Measurements from ENCODE around the gene PITHD1.
A peak's percentile ranks its signal among the peaks of the same experiment; 100 is the strongest.

Gene PITHD1

DNA sequence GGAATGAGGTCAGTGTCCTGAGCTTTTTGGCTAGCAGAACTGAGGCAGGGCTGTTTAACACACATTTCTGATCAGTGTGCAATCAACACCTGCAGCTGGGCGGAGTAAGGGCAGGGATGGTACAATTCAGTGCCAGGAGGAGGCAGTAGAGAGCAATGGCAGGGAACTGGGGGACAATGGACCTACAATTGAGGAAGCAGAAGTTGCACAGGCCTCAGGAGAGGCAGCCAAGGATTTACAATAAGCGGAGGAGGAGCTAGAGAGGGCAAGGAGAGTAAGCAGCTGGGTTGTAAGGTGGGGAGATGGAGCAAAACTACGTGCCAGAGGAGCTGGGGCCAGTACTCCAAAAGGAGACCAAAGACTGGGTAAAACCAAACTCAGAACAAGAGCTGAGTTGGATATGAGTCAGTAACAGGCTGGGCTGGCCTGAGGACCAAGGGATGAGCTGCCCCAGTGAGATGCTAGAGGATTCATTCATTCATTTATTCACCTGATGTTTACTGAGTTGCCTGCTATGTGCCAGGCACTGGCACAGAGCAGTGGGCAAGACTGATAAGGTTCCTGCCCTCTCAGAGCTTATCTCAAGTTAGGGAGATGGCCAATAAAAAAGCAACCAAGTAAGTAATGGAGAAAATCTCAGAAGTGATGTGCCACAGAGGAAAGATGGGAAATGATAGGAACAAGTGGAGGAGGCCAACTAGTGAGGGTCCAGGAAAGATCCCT lies 32.8 kb downstream of the PITHD1 start:
- H3K36me3 ChIP-seq (ENCODE audit: insufficient read depth, low read length): peaks cover 12% of the 10 kb centered on the region; the same call in 1 of the 2 replicates
- peak overlapping the region; percentile 8; the same call in 1 of the 2 replicates for H3K9ac ChIP-seq (ENCODE audit: low read length)
- no peaks in the 10 kb centered on the region for H3K27me3 ChIP-seq (ENCODE audit: insufficient read depth, low read length)
- H3K9me2 ChIP-seq (ENCODE audit: low read depth, low read length): no peaks in the 10 kb centered on the region
- peak overlapping the region; percentile 37 for H3K27ac ChIP-seq (ENCODE audit: low read depth, low read length, poor library complexity, severe bottlenecking)
- no peaks in the 10 kb centered on the region for H4K20me1 ChIP-seq (ENCODE audit: insufficient read depth, low read length)
- H3K9me3 ChIP-seq (ENCODE audit: low read length): no peaks in the 10 kb centered on the region
- no peaks in the 10 kb centered on the region for H3F3A ChIP-seq (ENCODE audit: insufficient read depth, low read length)
- no peak overlapping the region for H2AFZ ChIP-seq (ENCODE audit: low read length)
- no peak overlapping the region for H3K4me3 ChIP-seq (ENCODE audit: low read depth, low read length, poor library complexity, severe bottlenecking)
- TF ChIP-seq, protein P1, sequence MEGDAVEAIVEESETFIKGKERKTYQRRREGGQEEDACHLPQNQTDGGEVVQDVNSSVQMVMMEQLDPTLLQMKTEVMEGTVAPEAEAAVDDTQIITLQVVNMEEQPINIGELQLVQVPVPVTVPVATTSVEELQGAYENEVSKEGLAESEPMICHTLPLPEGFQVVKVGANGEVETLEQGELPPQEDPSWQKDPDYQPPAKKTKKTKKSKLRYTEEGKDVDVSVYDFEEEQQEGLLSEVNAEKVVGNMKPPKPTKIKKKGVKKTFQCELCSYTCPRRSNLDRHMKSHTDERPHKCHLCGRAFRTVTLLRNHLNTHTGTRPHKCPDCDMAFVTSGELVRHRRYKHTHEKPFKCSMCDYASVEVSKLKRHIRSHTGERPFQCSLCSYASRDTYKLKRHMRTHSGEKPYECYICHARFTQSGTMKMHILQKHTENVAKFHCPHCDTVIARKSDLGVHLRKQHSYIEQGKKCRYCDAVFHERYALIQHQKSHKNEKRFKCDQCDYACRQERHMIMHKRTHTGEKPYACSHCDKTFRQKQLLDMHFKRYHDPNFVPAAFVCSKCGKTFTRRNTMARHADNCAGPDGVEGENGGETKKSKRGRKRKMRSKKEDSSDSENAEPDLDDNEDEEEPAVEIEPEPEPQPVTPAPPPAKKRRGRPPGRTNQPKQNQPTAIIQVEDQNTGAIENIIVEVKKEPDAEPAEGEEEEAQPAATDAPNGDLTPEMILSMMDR (IDR thresholded peaks at IDR 0.05; ENCODE audit: low read length): peak; percentile 97
- no peak for TF ChIP-seq EZH2 (IDR thresholded peaks at IDR 0.05; ENCODE audit: borderline replicate concordance, low read length)
- peaks cover 13% of the 10 kb centered on the region for H3K4me1 ChIP-seq (ENCODE audit: insufficient read depth, low read length, severe bottlenecking)
- H3K4me2 ChIP-seq (ENCODE audit: low read length): no peak overlapping the region
- H3K79me2 ChIP-seq (ENCODE audit: insufficient read depth, low read length): no peaks in the 10 kb centered on the region

GRCh38 chr1:23814016-23814415 lies 35.8 kb downstream of the PITHD1 start:
- no peaks in the 10 kb centered on the region for H3K9me2 ChIP-seq (ENCODE audit: low read depth, low read length)
- no peaks in the 10 kb centered on the region for H3K27me3 ChIP-seq (ENCODE audit: insufficient read depth, low read length)
- no peak overlapping the region for H2AFZ ChIP-seq (ENCODE audit: low read length)
- H3K9me3 ChIP-seq (ENCODE audit: low read length): no peaks in the 10 kb centered on the region
- no peak overlapping the region for H3K4me3 ChIP-seq (ENCODE audit: low read depth, low read length, poor library complexity, severe bottlenecking)
- H3K4me2 ChIP-seq (ENCODE audit: low read length): no peak overlapping the region
- H3K9ac ChIP-seq (ENCODE audit: low read length): no peak overlapping the region
- H3F3A ChIP-seq (ENCODE audit: insufficient read depth, low read length): no peaks in the 10 kb centered on the region
- no peak overlapping the region for H3K27ac ChIP-seq (ENCODE audit: low read depth, low read length, poor library complexity, severe bottlenecking)
- no peaks in the 10 kb centered on the region for H4K20me1 ChIP-seq (ENCODE audit: insufficient read depth, low read length)
- peaks cover 28% of the 10 kb centered on the region; the same call in 1 of the 2 replicates for H3K36me3 ChIP-seq (ENCODE audit: insufficient read depth, low read length)
- peaks cover 13% of the 10 kb centered on the region for H3K4me1 ChIP-seq (ENCODE audit: insufficient read depth, low read length, severe bottlenecking)
- no peaks in the 10 kb centered on the region for H3K79me2 ChIP-seq (ENCODE audit: insufficient read depth, low read length)
- TF ChIP-seq EZH2 (IDR thresholded peaks at IDR 0.05; ENCODE audit: borderline replicate concordance, low read length): no peak
- TF ChIP-seq, protein P1 (IDR thresholded peaks at IDR 0.05; ENCODE audit: low read length): no peak

DNA sequence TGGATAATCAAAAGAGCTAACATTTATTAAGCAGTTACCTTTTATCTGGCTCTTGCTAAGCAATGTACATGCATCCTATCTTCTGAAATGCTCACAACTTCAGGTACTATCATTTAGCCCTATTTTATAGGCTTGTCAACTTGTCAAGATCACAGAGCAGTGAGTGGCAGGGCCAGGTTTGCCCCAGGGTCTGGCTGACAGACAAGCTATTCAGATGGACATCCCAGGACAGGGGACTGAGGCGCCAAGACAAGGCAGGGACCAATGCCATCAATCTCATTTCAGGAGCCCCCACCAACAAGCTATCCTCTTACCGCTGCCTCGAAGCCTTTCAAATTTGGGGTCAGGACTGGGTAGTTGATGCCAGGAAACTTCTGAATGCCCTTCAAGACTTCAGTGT lies 38.1 kb downstream of the PITHD1 start:
- H3K4me3 ChIP-seq (ENCODE audit: low read depth, low read length, poor library complexity, severe bottlenecking): no peak overlapping the region
- no peak overlapping the region for H2AFZ ChIP-seq (ENCODE audit: low read length)
- H3K9me3 ChIP-seq (ENCODE audit: low read length): no peaks in the 10 kb centered on the region
- TF ChIP-seq EZH2 (IDR thresholded peaks at IDR 0.05; ENCODE audit: borderline replicate concordance, low read length): no peak
- TF ChIP-seq, protein P1 (IDR thresholded peaks at IDR 0.05; ENCODE audit: low read length): no peak
- no peaks in the 10 kb centered on the region for H4K20me1 ChIP-seq (ENCODE audit: insufficient read depth, low read length)
- no peaks in the 10 kb centered on the region for H3K27me3 ChIP-seq (ENCODE audit: insufficient read depth, low read length)
- no peaks in the 10 kb centered on the region for H3F3A ChIP-seq (ENCODE audit: insufficient read depth, low read length)
- H3K79me2 ChIP-seq (ENCODE audit: insufficient read depth, low read length): no peaks in the 10 kb centered on the region
- H3K27ac ChIP-seq (ENCODE audit: low read depth, low read length, poor library complexity, severe bottlenecking): no peak overlapping the region
- H3K4me1 ChIP-seq (ENCODE audit: insufficient read depth, low read length, severe bottlenecking): no peaks in the 10 kb centered on the region
- no peak overlapping the region for H3K9ac ChIP-seq (ENCODE audit: low read length)
- H3K4me2 ChIP-seq (ENCODE audit: low read length): no peak overlapping the region
- H3K36me3 ChIP-seq (ENCODE audit: insufficient read depth, low read length): peaks cover 30% of the 10 kb centered on the region; the same call in 1 of the 2 replicates
- H3K9me2 ChIP-seq (ENCODE audit: low read depth, low read length): no peaks in the 10 kb centered on the region
